Osteoblast (primary cell): ENCODE results near the gene GABRB1. TPM values are rescaled to one million over a fixed set of nuclear protein-coding genes. Genes with fewer than 3 reads are reported as not detected.

Source experiments
- DNase-seq: peaks from one replicate; pipeline ENCODE4 v3.0.0; 2011; ENCODE audit warnings: low spot score, mixed read lengths; ENCODE audit not compliant: insufficient read length; ENCODE audit errors: missing footprints
- H2AFZ ChIP-seq: 2 replicates; pipeline ENCODE4 v1.6.0; 2011; ENCODE audit warnings: mild to moderate bottlenecking, low read length
- H3K27ac ChIP-seq: 2 replicates; pipeline ENCODE4 v1.5.1; 2011; ENCODE audit warnings: mild to moderate bottlenecking, low read depth, low read length, moderate library complexity
- H3K27me3 ChIP-seq: 2 replicates; pipeline ENCODE4 v1.6.0; 2012; ENCODE audit warnings: mild to moderate bottlenecking, control low read depth, inconsistent platforms, low read length, moderate library complexity; ENCODE audit not compliant: insufficient read depth
- H3K36me3 ChIP-seq: 2 replicates; pipeline ENCODE4 v1.5.1; 2011; ENCODE audit warnings: mild to moderate bottlenecking, low read length, control low read depth, moderate library complexity; ENCODE audit not compliant: insufficient read depth
- H3K4me1 ChIP-seq: 2 replicates; pipeline ENCODE4 v1.5.1; 2011; ENCODE audit warnings: mild to moderate bottlenecking, low read length, control low read depth, moderate library complexity; ENCODE audit not compliant: insufficient read depth
- H3K4me2 ChIP-seq: 2 replicates; pipeline ENCODE4 v1.6.0; 2011; ENCODE audit warnings: mild to moderate bottlenecking, low read length; ENCODE audit not compliant: insufficient read depth
- H3K4me3 ChIP-seq: fragments of 200-600 bp; sonication (generic); 3 replicates; pipeline ENCODE4 v1.5.1; 2012; ENCODE audit warnings: mild to moderate bottlenecking, low read length, inconsistent platforms; ENCODE audit not compliant: insufficient read depth
- H3K79me2 ChIP-seq: 2 replicates; pipeline ENCODE4 v1.6.0; 2012; ENCODE audit warnings: mild to moderate bottlenecking, low read length, control low read depth, inconsistent platforms; ENCODE audit not compliant: insufficient read depth
- H3K9me3 ChIP-seq: 2 replicates; pipeline ENCODE4 v1.5.1; 2011; ENCODE audit warnings: low read depth, low read length, control low read depth
- H4K20me1 ChIP-seq: 2 replicates; pipeline ENCODE4 v1.6.0; 2012; ENCODE audit warnings: mild to moderate bottlenecking, low read length, control low read depth; ENCODE audit not compliant: insufficient read depth
- total RNA-seq: library from RNA; depleted of rRNA; stranded (reverse); fragments of >200 nt; gene quantifications from 2 replicates; pipeline ENCODE4 v1.2.3, GENCODE V29; 2012
- TF ChIP-seq, protein P1 (sequence below): IDR thresholded peaks from 2 replicates; pipeline ENCODE4 v1.5.1; 2011; ENCODE audit warnings: mild to moderate bottlenecking, low read depth, low read length, moderate library complexity; ENCODE audit errors: extremely low read depth

Gene GABRB1
- total RNA-seq, 1 donor = not detected

DNA sequence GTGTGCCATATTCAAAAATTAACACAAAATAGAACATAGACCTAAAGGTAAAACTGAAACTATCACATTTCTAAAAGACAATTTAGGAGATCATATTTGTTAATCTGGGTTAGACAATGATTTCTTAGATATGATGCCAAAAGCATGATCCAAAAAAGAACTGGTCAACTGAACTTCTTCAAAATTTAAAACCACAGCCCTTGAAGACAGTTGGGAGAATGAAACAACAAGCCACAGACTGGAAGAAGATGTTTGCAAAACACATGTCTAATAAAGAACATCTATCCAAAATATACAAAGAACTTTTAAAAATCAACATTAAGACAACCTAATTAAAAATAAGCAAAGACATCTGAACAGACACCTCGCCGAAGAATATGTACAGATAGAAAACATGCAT lies 412.7 kb downstream of the GABRB1 start:
- no peaks in the 10 kb centered on the region for H3K79me2 ChIP-seq
- TF ChIP-seq, protein P1, sequence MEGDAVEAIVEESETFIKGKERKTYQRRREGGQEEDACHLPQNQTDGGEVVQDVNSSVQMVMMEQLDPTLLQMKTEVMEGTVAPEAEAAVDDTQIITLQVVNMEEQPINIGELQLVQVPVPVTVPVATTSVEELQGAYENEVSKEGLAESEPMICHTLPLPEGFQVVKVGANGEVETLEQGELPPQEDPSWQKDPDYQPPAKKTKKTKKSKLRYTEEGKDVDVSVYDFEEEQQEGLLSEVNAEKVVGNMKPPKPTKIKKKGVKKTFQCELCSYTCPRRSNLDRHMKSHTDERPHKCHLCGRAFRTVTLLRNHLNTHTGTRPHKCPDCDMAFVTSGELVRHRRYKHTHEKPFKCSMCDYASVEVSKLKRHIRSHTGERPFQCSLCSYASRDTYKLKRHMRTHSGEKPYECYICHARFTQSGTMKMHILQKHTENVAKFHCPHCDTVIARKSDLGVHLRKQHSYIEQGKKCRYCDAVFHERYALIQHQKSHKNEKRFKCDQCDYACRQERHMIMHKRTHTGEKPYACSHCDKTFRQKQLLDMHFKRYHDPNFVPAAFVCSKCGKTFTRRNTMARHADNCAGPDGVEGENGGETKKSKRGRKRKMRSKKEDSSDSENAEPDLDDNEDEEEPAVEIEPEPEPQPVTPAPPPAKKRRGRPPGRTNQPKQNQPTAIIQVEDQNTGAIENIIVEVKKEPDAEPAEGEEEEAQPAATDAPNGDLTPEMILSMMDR = no peak

DNA sequence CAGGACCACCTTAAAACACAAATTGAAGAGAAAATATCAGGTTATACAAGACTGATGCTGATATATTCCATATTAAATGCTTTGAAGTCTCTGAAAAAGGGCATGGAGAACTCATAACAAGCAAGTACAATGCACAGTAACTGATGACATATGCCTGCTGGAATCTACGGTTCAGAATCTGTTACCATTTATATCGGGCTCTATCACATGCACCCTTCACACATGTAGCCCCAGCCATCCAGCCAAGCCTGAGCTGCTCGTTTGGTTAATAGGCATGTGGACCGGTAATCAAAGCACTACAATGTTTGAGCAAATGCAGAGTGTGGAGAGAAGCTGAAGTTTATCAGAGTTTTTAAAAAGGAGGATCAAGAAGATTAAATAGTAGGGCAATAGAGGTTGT lies 420.3 kb downstream of the GABRB1 start:
- Histone ChIP-seq H3K4me3 (no peak overlapping the region), H3K79me2 (no peaks in the 10 kb centered on the region), H4K20me1 (no peaks in the 10 kb centered on the region), H2AFZ (no peak overlapping the region), H3K4me1 (no peaks in the 10 kb centered on the region), H3K27ac (no peak overlapping the region), H3K27me3 (no peaks in the 10 kb centered on the region), H3K4me2 (no peak overlapping the region), H3K9me3 (no peaks in the 10 kb centered on the region), H3K36me3 (peaks cover 27% of the 10 kb centered on the region)
- no peak for DNase-seq
- TF ChIP-seq, protein P1 = no peak

More for the DNA sequence above, 412.7 kb downstream of the GABRB1 start:
- Histone ChIP-seq H2AFZ (no peak overlapping the region), H4K20me1 (no peaks in the 10 kb centered on the region), H3K4me2 (no peak overlapping the region), H3K4me3 (no peak overlapping the region), H3K4me1 (no peaks in the 10 kb centered on the region), H3K36me3 (no peaks in the 10 kb centered on the region), H3K9me3 (no peaks in the 10 kb centered on the region), H3K27me3 (no peaks in the 10 kb centered on the region), H3K27ac (no peak overlapping the region)
- no peak for DNase-seq

DNA sequence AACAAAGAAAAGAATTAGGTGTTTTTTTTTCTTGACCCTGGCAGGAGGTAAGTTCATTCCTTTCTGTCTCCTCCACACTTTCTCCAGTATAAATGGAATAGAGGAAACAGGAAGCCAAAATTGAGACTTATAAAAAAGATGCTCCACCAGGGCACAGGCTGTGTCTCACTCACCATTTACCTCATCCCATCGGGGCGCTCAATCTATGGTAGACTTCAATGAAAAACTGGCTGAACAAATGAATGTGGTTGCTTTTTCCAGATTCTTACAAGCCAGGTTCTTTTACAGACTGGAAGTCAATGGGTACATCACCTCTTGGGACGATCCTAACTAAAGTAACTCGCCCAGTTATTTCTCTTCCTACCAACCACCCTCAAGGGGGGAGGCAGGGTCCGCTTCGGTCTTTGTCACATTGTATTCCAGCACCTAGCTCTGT lies 431.4 kb downstream of the GABRB1 start:
- H4K20me1 ChIP-seq = no peaks in the 10 kb centered on the region
- no peaks in the 10 kb centered on the region for H3K9me3 ChIP-seq
- no peaks in the 10 kb centered on the region for H3K27me3 ChIP-seq
- H3K4me3 ChIP-seq = peak overlapping the region; percentile 93
- peaks cover 5% of the 10 kb centered on the region for H3K36me3 ChIP-seq
- peaks cover 16% of the 10 kb centered on the region for H3K4me1 ChIP-seq
- H2AFZ ChIP-seq = peak overlapping the region; percentile 88
- peaks cover 32% of the 10 kb centered on the region for H3K79me2 ChIP-seq
- peak overlapping the region; percentile 87 for H3K27ac ChIP-seq
- DNase-seq = no peak
- TF ChIP-seq, protein P1 = no peak
- H3K4me2 ChIP-seq = peak overlapping the region; percentile 93

DNA sequence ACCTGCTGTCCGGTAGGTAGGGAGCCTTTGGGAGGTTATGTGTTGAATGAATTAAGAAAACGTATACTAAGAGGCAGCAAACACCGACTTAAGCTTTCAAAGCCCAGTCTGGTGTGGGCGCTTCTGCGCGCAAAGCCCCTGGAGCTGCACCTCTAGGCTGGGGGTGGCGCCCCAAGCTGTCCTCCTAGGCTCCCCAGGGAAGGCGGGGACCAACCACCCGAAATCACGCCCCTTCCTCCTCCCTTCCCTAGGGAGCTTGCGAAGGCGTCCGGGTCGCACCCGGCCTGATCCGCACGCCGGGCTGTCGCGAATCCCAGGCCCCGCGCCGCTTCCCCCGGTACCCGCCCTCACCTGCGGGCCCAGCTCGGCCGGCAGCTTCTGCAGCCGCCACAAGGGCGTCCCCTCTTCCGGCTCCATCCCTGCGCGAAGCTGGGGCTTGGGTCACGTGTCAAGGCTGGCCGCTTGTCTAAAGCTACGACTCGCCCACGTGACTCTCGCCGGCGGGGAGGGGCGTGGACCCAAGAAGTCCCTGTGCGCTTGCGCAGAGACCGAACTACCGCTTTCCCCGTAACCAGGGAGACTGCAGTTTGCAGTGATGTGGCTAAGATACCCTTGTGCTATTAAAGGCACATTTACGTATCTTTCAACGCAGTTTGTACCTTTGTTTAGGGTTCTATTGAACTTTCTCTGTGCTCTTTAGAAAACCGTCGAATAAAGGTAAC lies 432.0 kb downstream of the GABRB1 start, which contains the start of gene COMMD8:
Gene COMMD8, minus strand, starts transcription at position 468 of the 722 bp plus-strand sequence. Its CDS starts 51 bp downstream, at position 417.
- peak within 1 kb of the TSS; percentile 93 for H3K4me2 ChIP-seq

More for the DNA sequence above, 432.0 kb downstream of the GABRB1 start, which contains the start of gene COMMD8:
- Histone ChIP-seq H3K36me3 (peaks cover 5% of the 10 kb centered on the region), H2AFZ (peak within 1 kb of the TSS; percentile 88), H3K27ac (peak within 1 kb of the TSS; percentile 87), H3K9me3 (no peaks in the 10 kb centered on the region), H3K4me1 (peaks cover 16% of the 10 kb centered on the region), H3K27me3 (no peaks in the 10 kb centered on the region), H4K20me1 (no peaks in the 10 kb centered on the region), H3K4me3 (peak within 1 kb of the TSS; percentile 93), H3K79me2 (peaks cover 32% of the 10 kb centered on the region)
- DNase-seq = peak; percentile 96
- TF ChIP-seq, protein P1 = peak; percentile 26
